Neural cell (in vitro differentiated cells): ENCODE measurements around the gene KRTAP5-6. TPM values are rescaled to one million over a fixed set of nuclear protein-coding genes. Genes with fewer than 3 reads are reported as not detected.

Experiments
- H2AFZ ChIP-seq: fragments of 200-600, 300-800 bp; sonication (generic), shearing (Covaris generic); 2 replicates; pipeline ENCODE4 v1.6.0; 2014; ENCODE audit warnings: low read depth, mild to moderate bottlenecking, antibody characterized with exemption, low read length, moderate library complexity
- H3F3A ChIP-seq: fragments of 200-600 bp; shearing (Covaris generic); 2 replicates; pipeline ENCODE4 v1.6.1; 2016; ENCODE audit warnings: mild to moderate bottlenecking, moderate library complexity, mixed read lengths, antibody characterized with exemption, low read length; ENCODE audit not compliant: insufficient read depth, poor library complexity, severe bottlenecking
- H3K27ac ChIP-seq: fragments of 200-600, 300-800 bp; sonication (generic), shearing (Covaris generic); 2 replicates; pipeline ENCODE4 v1.5.1; 2014; ENCODE audit warnings: mild to moderate bottlenecking, low read length, moderate library complexity
- H3K27me3 ChIP-seq: fragments of 300-800, 200-600 bp; sonication (generic), shearing (Covaris generic); 2 replicates; pipeline ENCODE4 v1.6.0; 2014; ENCODE audit warnings: mild to moderate bottlenecking, low read depth, low read length, moderate library complexity; ENCODE audit not compliant: insufficient read depth
- H3K36me3 ChIP-seq: fragments of 300-800, 200-600 bp; sonication (generic), shearing (Covaris generic); 2 replicates; pipeline ENCODE4 v1.5.1; 2014; ENCODE audit warnings: mild to moderate bottlenecking, antibody characterized with exemption, low read length, moderate library complexity; ENCODE audit not compliant: insufficient read depth
- H3K4me2 ChIP-seq: fragments of 300-800, 200-600 bp; sonication (generic), shearing (Covaris generic); 2 replicates; pipeline ENCODE4 v1.6.0; 2014; ENCODE audit warnings: mild to moderate bottlenecking, low read length
- H3K4me3 ChIP-seq: fragments of 300-800, 200-600 bp; sonication (generic), shearing (Covaris generic); 2 replicates; pipeline ENCODE4 v1.5.1; 2014; ENCODE audit warnings: mild to moderate bottlenecking, low read length, moderate library complexity
- H3K79me2 ChIP-seq: fragments of 200-600 bp; shearing (Covaris generic); replicated peaks from 2 replicates; pipeline ENCODE4 v1.6.0; 2014; ENCODE audit warnings: mild to moderate bottlenecking, low read length, moderate library complexity; ENCODE audit not compliant: insufficient read depth
- H3K9ac ChIP-seq: fragments of 300-800, 200-600 bp; sonication (generic), shearing (Covaris generic); 2 replicates; pipeline ENCODE4 v1.6.1; 2016; ENCODE audit warnings: mild to moderate bottlenecking, low read length, mixed read lengths
- H3K9me2 ChIP-seq: fragments of 200-600 bp; shearing (Covaris generic); 2 replicates; pipeline ENCODE4 v1.6.1; 2016; ENCODE audit warnings: mild to moderate bottlenecking, low read length, mixed read lengths; ENCODE audit not compliant: insufficient read depth
- H3K9me3 ChIP-seq: fragments of 200-600, 300-800 bp; sonication (generic), shearing (Covaris generic); 2 replicates; pipeline ENCODE4 v1.6.1; 2016; ENCODE audit warnings: mild to moderate bottlenecking, mixed run types, low read length, moderate library complexity, mixed read lengths
- H4K20me1 ChIP-seq: fragments of 200-600 bp; shearing (Covaris generic); 2 replicates; pipeline ENCODE4 v1.6.1; 2016; ENCODE audit warnings: mild to moderate bottlenecking, mixed run types; ENCODE audit not compliant: insufficient read depth
- CTCF ChIP-seq: fragments of 450-650 bp; IDR thresholded peaks from 2 replicates; pipeline ENCODE4 v1.5.1; 2014; ENCODE audit warnings: antibody characterized with exemption, mild to moderate bottlenecking, moderate library complexity; ENCODE audit not compliant: poor library complexity, severe bottlenecking
- EP300 ChIP-seq: fragments of 450-650 bp; conservative IDR thresholded peaks from 2 replicates; pipeline ENCODE4 v1.6.1; 2014; ENCODE audit warnings: antibody characterized with exemption, mild to moderate bottlenecking, moderate library complexity; ENCODE audit not compliant: poor library complexity, severe bottlenecking
- EZH2 ChIP-seq: fragments of 200-600, 300-800 bp; shearing (Covaris generic), sonication (generic); IDR thresholded peaks from 2 replicates; pipeline ENCODE4 v1.6.1; 2014; ENCODE audit warnings: antibody characterized with exemption, low read length, borderline replicate concordance, mild to moderate bottlenecking; ENCODE audit not compliant: insufficient read depth, poor library complexity, severe bottlenecking
- MXI1 ChIP-seq: fragments of 450-650 bp; conservative IDR thresholded peaks from 2 replicates; pipeline ENCODE4 v1.6.1; 2014; ENCODE audit warnings: antibody characterized with exemption, mild to moderate bottlenecking; ENCODE audit not compliant: poor library complexity, severe bottlenecking
- POLR2AphosphoS5 ChIP-seq: IDR thresholded peaks from 2 replicates; pipeline ENCODE4 v1.6.1; 2012
- RAD21 ChIP-seq: fragments of 450-650 bp; conservative IDR thresholded peaks from 2 replicates; pipeline ENCODE4 v1.6.1; 2014; ENCODE audit warnings: antibody characterized with exemption, mild to moderate bottlenecking, moderate library complexity
- REST ChIP-seq: IDR thresholded peaks from 2 replicates; pipeline ENCODE4 v1.6.1; 2012; ENCODE audit warnings: borderline replicate concordance
- SMC3 ChIP-seq: fragments of 450-650 bp; conservative IDR thresholded peaks from 2 replicates; pipeline ENCODE4 v1.6.1; 2014; ENCODE audit warnings: antibody characterized with exemption, mild to moderate bottlenecking, moderate library complexity; ENCODE audit not compliant: poor library complexity
- TAF1 ChIP-seq: IDR thresholded peaks from 2 replicates; pipeline ENCODE4 v1.6.1; 2012; ENCODE audit warnings: low read depth
- polyA plus RNA-seq: library from polyadenylated mRNA; depleted of rRNA; stranded (reverse); fragments of >200 nt; gene quantifications from 2 replicates; pipeline ENCODE4 v1.2.3, GENCODE V29; 2014

The KRTAP5-6 gene
- polyA plus RNA-seq, 1 donor from 2014 or later, result not detected

- no peak overlapping the region for H3K4me3 ChIP-seq
- H4K20me1 ChIP-seq, result no peaks in the 10 kb centered on the region
- no peaks in the 10 kb centered on the region for H3K79me2 ChIP-seq
- no peaks in the 10 kb centered on the region for H3K36me3 ChIP-seq
- H3F3A ChIP-seq, result no peaks in the 10 kb centered on the region
- no peaks in the 10 kb centered on the region for H3K27me3 ChIP-seq
- H3K4me2 ChIP-seq, result no peak overlapping the region
- H2AFZ ChIP-seq, result no peak overlapping the region
- H3K27ac ChIP-seq, result no peak overlapping the region
- TF ChIP-seq CTCF, result no peak
- TF ChIP-seq SMC3, result no peak
- TF ChIP-seq RAD21, result no peak
- TF ChIP-seq POLR2AphosphoS5, result no peak
- TF ChIP-seq TAF1, result no peak
- TF ChIP-seq MXI1, result no peak
- TF ChIP-seq REST, result no peak
- TF ChIP-seq EP300, result no peak
- no peak for TF ChIP-seq EZH2
- no peaks in the 10 kb centered on the region for H3K9me3 ChIP-seq
- H3K9me2 ChIP-seq, result no peaks in the 10 kb centered on the region
- no peak overlapping the region for H3K9ac ChIP-seq
Observed at GRCh38 chr11:1701091-1701807, 4.3 kb downstream of the KRTAP5-6 start.

- no peak for TF ChIP-seq REST
- no peak for TF ChIP-seq MXI1
- TF ChIP-seq POLR2AphosphoS5, result no peak
- no peak for TF ChIP-seq EP300
- no peak for TF ChIP-seq TAF1
- no peak overlapping the region for H2AFZ ChIP-seq
- H3K27ac ChIP-seq, result no peak overlapping the region
- H3K9me3 ChIP-seq, result no peaks in the 10 kb centered on the region
- H3K4me3 ChIP-seq, result no peak overlapping the region
- H3K27me3 ChIP-seq, result no peaks in the 10 kb centered on the region
- no peaks in the 10 kb centered on the region for H3K36me3 ChIP-seq
- H3K4me2 ChIP-seq, result no peak overlapping the region
- no peaks in the 10 kb centered on the region for H3F3A ChIP-seq
- no peaks in the 10 kb centered on the region for H3K9me2 ChIP-seq
- no peaks in the 10 kb centered on the region for H4K20me1 ChIP-seq
- H3K79me2 ChIP-seq, result no peaks in the 10 kb centered on the region
- no peak overlapping the region for H3K9ac ChIP-seq
Observed at GRCh38 chr11:1702506-1702905, 5.5 kb downstream of the KRTAP5-6 start.
